GM18870 (cell line): ENCODE results near the gene RPL18A.
A peak's percentile ranks its signal among the peaks of the same experiment; 100 is the strongest.

ENCODE experiments used
- ATAC-seq: cut with Tn5 transposase; IDR thresholded peaks from one replicate; pipeline ENCODE4 v1.9.1; 2021; ENCODE audit warnings: moderate library complexity; ENCODE audit not compliant: unreplicated experiment

The RPL18A gene

DNA sequence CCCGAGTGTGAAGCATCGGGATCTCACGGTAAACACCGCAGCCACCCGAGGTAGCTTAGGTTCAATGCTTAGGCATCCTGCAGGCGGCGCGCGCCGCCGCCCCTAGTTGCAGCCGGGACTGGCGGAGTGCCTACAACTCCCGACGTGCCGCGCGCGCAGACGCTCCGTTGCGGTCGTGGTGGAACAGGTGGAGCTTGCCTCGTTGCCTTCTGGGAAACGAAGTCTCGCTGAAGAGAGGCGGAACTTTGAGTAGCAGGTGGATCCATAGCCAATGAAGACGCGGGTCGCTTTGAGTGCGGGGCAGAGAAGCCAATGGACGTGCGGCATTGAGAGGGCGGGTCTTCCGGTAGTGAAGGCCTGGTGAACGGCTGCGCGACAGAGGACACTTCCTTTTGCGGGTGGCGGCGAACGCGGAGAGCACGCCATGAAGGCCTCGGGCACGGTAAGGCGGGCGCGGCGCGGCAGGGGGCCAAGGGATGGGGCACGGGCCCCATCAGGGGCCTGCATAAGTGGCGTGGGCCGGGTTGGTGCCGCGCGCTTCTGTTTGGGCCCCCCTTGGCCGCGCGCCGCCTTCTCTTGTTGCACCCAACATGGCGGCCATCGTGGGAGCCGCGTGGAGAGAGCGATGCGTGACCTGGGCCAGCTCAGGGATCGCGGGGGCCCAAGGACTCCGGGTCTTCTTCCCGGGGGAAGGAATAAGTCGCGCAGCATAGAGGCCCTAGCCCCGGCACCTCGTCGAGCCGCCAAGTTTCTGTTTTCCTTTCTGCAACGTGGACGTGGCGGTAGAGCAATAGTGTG, at the start of gene RPL18A:
TSS of gene RPL18A (plus strand) at position 378 of the 798 bp plus-strand sequence. CDS start at position 425, 47 bp downstream.
- peak; percentile 92 for ATAC-seq

DNA sequence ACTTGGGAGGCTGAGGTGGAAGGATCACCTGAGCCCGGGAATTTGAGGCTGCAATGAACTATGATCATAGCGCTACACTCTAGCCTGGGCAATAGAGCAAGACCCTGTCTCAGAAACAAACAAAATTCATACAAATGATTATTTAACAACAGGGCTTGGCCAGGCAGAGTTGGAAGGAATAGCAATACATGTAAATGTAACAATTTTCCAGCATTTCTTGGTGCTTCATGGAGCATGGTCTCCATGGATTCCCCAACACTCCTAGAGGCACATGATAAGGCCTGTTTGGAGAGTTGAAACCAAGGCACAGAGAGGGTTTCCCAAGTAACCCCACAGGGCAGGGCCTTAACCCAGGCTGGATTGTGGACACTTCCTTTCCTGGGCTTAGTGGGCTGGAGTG, 48.6 kb upstream of the RPL18A start:
- no peak for ATAC-seq

DNA sequence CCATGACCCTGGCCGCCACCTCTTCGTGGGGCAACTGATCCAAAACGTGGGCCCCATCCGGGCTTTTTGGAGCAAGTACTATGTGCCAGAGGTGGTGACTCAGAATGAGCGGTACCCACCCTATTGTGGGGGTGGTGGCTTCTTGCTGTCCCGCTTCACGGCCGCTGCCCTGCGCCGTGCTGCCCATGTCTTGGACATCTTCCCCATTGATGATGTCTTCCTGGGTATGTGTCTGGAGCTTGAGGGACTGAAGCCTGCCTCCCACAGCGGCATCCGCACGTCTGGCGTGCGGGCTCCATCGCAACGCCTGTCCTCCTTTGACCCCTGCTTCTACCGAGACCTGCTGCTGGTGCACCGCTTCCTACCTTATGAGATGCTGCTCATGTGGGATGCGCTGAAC, 48.0 kb upstream of the RPL18A start:
- ATAC-seq: no peak

DNA sequence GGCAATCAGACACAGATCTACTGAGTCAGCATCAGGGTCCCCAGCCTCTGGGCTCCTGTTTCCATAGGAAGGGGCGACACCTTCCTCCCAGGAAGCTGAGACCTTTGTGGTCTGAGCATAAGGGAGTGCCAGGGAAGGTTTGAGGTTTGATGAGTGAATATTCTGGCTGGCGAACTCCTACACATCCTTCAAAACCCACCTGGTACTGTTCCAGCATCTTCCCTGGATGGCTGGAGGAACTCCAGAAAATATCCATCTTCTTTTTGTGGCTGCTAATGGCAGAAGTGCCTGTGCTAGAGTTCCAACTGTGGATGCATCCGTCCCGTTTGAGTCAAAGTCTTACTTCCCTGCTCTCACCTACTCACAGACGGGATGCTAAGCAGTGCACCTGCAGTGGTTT, 47.6 kb upstream of the RPL18A start:
- ATAC-seq: no peak

DNA sequence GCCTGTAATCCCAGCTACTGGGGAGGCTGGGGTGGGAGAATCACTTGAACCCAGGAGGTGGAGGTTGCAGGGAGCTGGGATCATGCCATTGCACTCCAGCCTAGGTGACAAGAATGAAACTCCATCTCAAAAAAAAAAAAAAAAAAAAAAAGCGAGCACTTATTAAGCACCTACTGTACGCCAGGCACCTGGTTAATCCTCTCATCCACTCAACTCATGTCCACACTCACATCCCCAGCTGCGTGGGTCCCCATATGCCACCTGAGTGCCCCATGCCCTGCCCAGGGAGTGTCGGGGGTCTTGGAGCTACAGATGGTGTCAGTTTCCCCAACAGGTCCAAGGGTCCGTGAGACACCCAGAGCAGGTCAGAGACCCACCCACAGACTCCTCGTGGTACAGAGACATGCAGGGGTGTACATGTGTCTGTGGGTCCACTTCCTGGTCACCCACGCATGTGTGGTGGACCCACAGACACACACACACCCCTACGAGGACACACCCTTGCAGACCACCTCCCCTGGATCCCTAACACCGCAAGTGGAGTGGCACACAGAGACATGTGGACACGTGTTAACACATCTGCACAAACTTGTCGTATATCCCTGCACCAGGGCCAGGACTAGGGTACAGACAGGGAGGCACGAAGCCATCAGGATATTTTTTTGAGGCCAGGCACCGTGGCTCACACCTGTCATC, 41.9 kb upstream of the RPL18A start:
- ATAC-seq: no peak

DNA sequence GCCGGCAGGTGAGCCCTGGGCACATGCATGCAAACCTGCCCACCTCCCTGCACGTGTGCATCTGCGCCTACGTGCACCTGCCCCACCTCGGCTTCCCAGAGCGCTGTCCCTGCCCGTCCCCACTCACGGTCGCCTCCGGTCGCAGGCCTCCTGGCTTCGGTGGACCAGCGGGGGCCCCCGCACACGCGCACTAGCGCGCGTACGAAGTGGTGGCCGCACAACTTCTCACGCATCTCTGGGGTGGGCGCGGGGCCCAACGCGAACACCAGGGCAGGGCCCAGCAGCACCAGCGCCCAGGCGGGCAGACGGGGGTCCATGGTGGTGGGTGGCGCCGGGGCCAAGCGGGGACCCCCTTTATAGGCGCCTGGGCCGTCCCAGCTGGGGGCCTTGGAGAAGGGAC, 38.5 kb upstream of the RPL18A start, which contains the start of gene INSL3:
TSS of gene INSL3 (minus strand) at position 330 of the 400 bp plus-strand sequence. CDS start at position 317, 13 bp downstream.
- no peak for ATAC-seq

DNA sequence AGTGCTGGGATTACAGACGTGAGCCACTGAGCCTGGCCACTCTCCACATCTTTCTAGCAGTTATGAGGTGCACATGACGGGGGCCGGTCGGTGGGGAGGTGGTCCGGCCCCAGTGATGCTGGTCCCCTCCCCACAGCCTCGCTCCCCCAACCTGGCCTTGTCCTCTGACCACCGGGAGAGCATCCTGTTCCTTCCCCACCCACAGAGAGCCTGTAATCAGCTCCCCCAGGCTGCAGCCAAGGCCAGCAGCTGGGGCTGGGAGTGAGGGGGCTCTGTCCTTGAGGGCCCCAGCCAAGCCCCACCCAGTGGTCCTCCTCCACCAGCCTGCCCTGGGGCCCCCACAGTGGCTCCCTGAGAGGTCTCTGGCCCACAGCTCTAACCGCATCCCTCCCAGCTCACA, 35.4 kb upstream of the RPL18A start:
- no peak for ATAC-seq

DNA sequence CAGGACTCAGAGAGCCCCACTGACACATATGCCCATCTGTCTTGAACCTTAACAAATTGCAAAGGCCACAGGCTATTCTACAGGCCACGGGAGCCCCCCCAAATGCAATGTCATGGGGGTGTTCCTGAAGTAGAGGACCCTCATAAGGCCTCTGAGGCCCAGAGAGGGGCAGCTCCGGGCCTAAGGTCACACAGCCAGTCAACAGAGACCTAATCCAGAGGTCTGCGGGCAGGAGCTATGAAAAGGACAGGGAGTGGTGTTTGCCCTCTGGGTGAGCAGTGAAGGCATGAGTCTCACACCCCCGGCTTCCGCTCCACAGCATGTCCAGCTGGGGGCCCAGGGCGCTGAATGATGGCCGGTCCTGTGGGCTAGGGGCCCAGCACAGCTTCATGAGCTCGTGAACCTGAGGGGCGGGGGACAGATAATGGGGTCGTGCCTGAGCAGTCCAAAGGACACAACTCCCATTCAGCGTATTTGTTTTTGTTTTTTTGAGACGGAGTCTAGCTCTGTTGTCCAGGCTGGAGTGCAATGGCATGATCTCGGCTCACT, 33.1 kb upstream of the RPL18A start:
- ATAC-seq: no peak

DNA sequence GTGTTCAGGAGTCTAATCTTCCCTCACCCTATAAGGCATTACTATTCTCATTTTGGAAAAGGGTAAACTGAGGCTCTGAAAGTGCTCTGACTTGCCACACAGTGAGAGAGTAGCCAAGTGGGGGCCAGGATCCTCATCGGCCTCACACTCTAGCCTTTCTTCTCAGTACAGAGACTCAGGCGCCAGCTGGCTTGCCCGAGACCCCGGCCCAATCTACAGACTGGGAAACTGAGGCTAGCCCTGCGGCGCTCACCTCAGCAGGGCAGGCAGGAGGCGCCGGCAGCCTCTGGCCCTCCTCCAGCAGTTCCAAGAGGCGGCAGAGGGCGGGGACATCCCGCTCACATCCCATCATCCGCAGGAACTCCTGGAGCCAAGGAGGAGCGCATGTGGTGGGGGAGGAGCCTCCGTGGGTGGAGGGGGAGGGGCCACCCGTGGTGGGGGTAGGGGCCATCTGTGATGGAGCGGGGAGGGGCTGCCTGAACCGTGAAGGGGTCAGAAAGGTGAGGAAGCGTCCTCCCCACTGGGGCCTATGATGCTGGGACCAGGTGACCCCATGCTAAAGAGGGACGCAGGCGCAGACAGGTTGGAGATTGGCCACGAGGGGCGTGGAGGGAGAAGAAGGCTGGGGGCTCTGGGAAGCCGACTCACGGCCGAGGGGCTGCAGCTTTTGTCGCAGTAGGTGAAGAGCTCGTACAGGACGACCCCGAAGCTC, 29.7 kb upstream of the RPL18A start:
- ATAC-seq: no peak

DNA sequence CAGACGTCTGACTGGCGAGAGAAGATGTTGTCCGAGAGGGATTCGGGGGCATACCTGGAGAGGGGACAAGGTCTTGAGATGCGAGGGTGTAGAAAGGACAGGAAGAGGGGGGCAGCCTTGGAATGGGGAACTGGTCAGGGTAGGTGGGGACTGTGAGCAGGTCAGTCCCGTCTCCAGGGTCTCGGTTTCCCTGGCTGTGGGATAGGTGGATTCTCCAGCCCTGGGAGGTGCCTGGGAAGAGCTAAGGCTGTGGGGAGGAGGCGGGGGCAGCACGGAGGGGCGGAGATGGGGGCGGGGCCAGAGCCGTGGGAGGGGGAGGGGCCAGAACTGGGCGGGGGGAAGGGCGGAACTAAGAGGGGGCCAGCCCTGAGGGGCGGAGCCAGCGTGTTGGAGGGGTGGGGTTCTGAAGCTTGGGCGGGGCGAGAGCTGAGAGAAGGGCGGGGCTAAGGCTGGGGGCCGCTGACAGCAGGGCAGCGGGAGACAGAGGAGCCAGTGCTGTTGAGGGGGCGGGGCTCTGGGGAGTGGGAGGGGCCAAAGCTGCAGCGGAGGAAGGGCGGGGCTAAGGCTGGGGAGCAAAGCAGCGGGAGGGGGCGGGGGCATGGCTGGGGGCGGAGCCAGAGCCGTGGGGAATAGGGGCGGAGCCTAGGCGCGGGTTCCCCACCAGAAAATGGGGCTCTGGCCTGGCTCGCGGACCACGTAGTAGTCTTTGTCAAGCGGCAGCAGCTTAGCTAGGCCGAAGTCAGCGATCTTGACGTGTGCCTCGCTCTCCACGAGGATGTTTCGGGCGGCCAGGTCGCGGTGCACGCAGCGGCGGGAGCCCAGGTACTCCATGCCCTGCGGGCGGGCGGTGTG, 28.9 kb upstream of the RPL18A start:
- no peak for ATAC-seq

DNA sequence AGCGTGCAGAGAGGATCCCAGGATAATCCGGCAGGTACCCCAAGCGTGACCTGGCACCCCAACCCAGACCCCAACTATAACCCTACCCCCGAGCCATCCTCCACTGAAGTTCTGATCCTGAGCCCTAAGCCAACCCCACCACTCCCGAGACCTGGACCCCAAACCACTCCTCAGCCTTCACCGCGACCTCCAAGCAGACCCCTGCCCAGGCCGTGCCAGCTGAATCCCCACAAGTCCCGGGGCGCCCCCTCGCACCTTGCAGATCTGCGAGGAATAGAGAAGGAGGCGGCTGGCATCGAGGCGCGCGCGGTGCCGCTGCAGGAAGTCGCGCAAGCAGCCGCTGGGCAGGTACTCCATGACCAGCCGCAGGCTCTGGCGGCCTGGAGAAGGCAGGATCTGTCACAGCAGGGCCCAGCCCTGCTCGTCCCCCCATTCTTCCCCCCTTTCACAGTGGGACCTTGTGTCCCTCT, 28.3 kb upstream of the RPL18A start:
- ATAC-seq: no peak

DNA sequence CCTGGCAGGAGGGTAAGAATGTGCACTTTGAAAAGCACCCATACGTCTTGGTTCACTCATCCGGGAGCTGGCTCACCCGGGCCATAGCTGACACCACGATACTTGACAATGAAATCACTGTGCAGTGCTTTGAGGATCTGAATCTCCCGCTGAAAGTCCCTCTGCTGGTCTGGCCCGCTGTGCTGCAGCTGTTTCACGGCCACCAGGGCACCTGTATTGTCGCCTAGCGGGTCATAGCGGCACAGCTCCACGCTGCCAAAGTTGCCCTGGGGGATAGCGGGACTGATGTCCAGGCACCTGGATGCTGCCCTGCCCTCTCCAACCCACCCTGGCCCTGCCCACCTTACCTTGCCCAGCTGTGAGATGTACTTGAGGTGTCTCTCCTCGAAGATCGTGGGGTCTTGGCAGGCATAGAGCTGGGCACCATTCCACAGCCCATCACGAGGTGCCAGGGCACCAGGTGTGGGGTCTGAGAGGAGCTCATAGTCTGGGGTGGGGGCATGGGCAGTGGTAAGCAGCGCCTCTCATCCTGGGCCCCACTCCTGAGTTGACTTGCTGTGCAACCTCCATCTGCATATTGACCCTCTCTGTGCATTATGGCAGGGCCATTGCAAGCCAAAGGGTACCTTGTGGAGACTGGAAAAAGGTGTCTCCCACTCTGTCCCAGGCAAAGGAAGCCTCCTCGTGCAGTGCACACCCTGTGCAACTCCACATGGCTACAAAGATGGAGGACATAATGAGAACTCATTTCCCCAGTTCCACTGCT, 27.1 kb upstream of the RPL18A start:
- ATAC-seq: no peak

DNA sequence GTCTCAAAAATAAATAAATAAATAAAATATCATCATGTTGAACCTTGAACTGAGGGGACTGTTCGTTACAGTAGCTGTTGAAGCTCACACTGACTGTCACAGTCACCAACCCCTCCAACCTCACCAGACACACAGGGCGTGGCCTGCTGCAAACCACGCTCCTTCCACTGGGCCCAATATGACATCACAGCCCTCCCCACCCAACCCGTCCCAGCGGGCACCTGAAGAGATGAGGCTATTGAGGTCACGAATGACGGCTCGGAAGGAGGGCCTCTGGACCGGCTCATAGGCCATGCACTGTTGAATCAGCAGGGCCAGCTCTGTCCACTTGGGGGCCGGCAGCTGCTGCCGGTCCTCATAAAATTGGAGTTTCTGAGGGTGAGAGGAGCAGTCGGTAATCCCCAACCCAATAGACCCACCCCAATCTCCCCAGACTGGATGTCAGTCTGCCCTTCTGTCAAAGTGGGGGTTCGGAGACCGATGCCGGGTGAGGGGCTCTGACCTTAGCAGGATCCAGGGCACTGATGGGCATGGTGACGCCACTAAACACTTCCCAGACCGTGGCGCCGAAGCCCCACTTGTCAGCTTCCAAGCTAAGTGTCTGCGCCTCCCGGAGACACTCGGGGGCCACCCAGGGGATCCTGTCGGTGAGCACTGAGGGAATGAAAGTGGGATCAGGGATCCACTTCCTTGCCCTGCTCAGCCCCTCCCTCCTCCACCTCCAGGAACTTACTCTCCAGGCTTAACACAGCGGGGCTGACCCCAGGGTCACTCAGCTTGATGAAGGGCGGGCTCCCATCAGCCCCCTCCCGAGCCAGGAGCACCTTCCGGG, 25.1 kb upstream of the RPL18A start:
- ATAC-seq: no peak

DNA sequence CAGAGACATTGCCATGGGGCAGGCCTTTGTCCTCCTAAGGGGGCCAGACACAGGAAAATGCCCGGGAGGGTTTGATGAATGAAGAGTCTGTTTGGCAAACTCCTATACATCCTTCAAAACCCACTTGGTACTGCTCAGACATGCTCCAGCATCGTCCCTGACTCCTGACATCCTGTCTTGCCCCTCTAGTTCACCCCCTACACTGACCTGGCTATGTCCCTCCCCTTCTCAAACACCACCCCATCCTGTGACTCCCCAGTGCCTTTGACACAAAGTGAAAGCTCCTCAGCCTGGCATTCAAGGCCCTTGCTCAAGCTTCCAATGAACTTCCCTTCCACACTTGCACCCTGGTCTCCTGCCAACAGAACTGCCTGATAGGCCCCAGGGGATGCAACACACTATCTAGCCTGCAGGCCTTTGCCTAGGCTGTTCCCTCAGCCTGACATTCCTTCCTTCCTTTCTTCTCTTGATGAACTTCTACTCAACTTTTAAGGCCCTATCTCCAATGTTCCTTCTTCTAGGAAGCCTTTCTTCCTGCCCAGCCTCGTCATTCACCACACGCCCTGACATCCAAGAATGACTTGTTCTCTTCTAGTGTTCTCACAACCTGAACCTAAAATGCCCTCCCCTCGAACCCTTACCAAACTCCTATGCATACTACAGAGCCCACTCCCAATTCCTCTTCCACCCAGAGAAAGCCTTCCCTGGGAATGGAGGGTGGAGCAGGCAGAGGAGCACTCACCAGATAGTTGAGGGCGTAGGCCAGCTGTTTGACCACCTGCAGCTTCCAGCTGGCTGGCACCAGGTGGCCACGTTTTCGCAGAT, 24.3 kb upstream of the RPL18A start:
- no peak for ATAC-seq

DNA sequence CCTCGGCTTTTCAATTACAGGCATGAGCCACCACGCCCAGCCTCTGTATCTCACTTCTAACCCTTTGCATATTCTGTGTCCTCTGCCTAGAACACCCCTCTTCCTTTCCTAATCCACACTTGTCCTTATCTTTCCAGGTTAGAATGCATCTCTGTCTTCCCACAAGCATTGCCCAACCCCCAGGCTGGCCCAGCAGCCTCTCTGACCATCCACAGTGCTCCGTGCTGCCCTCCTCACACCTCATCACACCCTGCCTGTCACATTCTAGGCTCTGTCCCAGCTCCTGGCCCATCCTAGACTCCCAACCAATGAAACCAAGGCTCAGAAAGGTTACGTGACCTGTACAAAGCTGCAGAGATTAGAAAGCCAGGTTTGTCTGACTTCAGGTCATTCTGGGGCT, 23.2 kb upstream of the RPL18A start:
- no peak for ATAC-seq

DNA sequence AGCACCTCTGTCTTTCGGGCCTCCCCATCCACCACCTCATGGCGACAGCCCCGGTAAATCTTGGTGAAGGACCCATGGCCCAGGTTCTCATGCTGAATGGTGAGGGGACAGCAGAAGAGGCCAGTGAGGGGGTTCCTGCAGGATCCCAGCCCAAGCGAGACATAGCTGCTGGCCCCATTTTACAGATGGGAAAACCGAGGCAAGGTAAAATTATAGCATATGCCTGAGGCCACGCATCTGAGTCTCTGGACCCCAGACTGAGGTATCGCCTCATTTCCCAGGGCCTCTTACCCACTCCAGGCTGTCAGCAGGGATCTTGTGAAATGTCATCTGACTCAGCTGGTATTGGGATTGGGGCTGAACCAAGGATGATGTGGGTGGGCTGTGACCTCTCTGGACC, 21.7 kb upstream of the RPL18A start:
- ATAC-seq: no peak

DNA sequence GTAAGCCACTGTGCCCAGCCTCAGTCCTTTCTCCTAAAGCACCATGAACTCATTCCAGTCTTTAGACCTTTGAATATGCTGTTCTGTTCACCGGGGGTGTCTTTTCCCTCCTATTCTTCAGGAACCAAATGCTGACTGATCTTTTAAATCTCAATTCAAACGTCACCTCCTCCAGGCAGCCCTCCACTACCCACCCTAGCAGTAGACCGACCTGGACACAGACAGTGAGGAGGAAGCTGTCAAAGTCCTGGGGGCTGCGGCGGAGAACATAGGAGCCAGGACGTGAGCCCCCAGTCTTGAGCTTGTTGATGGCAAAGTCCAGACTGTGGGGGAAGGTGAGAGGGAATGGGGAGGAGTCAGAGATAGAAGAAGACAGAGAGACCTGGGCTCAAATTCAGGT, 19.7 kb upstream of the RPL18A start:
- ATAC-seq: no peak

DNA sequence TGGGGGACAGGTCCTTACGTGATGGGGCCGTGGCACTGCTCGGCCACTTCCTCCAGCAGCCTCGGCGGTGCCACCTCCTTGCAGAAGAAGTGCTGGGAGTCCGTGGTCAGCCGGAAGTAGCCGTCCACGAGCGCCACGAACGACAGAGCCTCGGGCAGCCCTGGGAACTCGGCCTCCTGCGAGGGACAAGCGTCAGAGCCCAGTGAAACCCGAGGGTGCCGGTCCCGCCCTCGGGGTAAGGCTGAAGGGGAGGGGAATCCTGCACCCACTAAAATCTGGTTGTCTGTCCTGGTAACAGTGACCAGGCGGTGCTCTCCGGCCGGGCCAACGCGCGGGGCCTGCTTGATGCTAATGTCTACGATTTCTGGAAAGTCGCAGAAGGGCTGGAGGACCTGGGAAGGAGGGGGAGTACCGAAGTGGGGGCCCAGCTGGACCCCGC, 18.3 kb upstream of the RPL18A start:
- ATAC-seq: no peak
